ENCODE results near the gene RAB3GAP1.

- TF ChIP-seq CTCF (IDR thresholded peaks at IDR 0.05; ENCODE audit: poor library complexity, severe bottlenecking) (no peak), REST (IDR thresholded peaks at IDR 0.05; ENCODE audit: borderline replicate concordance) (no peak)
Measured at GRCh38 chr2:135183822-135184221, 131.7 kb downstream of the RAB3GAP1 start.

Data from neural cell (in vitro differentiated cells).